ENCODE data around the gene WNT9B. TPM values are rescaled to one million over a fixed set of nuclear protein-coding genes. Genes with fewer than 3 reads are reported as not detected.

Gene WNT9B, protein sequence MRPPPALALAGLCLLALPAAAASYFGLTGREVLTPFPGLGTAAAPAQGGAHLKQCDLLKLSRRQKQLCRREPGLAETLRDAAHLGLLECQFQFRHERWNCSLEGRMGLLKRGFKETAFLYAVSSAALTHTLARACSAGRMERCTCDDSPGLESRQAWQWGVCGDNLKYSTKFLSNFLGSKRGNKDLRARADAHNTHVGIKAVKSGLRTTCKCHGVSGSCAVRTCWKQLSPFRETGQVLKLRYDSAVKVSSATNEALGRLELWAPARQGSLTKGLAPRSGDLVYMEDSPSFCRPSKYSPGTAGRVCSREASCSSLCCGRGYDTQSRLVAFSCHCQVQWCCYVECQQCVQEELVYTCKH
- not detected for total RNA-seq (2021; fragmentation: NEBNext Ultra II Directional; extraction: Animal tissue kit (Norgen Biotek cat#: 25700))
- long read RNA-seq = 0 reads

DNA sequence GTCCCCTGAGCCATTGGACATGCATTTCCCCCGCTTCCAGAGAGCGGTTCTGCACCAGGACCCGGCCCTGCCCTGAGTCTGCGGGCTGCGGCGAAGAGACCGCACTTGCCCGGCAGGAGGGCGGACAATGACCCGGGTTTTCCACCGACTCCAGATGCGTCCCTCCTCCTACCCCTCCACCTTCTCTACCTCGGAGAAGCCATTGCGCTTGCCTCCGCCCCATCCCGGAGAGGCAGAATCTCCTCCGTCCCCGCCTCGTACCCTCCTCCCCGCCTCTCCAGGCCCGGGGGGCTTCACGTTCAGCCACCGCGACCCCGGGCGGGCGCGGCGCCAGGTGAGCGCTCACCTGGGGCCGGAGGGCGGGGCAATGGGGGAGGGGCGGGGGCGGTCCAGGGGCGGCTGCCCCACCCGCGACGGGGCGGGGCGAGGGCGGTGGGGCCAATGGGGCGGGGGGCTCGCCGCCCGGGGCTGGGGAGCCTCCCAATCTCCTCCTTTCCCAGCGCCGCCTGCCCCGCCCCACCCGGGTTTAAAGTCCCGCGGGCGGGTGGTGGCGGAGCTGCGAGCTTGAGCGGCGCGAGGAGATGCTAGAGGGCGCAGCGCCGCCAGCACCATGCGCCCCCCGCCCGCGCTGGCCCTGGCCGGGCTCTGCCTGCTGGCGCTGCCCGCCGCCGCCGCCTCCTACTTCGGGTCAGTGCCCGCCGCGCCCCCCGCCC lies at the start of gene WNT9B:
Gene WNT9B, plus strand, starts transcription at position 555 of the 713 bp plus-strand sequence. Its CDS starts 56 bp downstream, at position 611.
- H3K36me3 Mint-ChIP-seq (ENCODE audit: low read depth) = no peaks in the 10 kb centered on the region
- no peak for DNase-seq
- no peaks in the 10 kb centered on the region for H3K9me3 Mint-ChIP-seq
- H3K27ac Mint-ChIP-seq = no peak within 1 kb of the TSS
- TF ChIP-seq, protein P1, sequence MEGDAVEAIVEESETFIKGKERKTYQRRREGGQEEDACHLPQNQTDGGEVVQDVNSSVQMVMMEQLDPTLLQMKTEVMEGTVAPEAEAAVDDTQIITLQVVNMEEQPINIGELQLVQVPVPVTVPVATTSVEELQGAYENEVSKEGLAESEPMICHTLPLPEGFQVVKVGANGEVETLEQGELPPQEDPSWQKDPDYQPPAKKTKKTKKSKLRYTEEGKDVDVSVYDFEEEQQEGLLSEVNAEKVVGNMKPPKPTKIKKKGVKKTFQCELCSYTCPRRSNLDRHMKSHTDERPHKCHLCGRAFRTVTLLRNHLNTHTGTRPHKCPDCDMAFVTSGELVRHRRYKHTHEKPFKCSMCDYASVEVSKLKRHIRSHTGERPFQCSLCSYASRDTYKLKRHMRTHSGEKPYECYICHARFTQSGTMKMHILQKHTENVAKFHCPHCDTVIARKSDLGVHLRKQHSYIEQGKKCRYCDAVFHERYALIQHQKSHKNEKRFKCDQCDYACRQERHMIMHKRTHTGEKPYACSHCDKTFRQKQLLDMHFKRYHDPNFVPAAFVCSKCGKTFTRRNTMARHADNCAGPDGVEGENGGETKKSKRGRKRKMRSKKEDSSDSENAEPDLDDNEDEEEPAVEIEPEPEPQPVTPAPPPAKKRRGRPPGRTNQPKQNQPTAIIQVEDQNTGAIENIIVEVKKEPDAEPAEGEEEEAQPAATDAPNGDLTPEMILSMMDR (IDR thresholded peaks at IDR 0.05) = no peak; the same call in 1 of the 2 replicates
- no peaks in the 10 kb centered on the region for H3K4me1 Mint-ChIP-seq (ENCODE audit: low read depth)
- H3K27me3 Mint-ChIP-seq (ENCODE audit: insufficient read depth) = peaks cover 44% of the 10 kb centered on the region
- H3K4me3 Mint-ChIP-seq = no peak within 1 kb of the TSS; the same call in 1 of the 2 replicates

DNA sequence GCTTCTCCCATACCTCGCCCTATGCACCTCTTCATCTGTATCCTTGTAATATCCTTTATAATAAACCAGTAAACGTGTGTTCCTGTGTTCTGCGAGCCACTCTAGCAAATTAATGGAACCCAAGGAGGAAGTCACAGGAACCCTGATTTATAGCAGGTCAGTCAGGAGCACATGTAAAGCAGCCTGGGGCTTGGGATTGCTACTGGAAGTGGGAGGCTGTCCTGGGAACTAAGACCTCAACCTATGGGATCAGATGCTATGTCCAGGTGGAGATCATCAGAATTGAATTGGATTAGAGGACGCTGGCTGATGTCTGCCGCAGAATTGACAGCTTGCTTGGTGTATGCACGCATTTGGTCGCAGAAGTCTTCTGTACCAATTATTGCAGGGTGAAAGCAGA lies 48.6 kb upstream of the WNT9B start:
- Mint-ChIP-seq H3K36me3 (ENCODE audit: low read depth) (no peaks in the 10 kb centered on the region; the same call in 1 of the 2 replicates), H3K27me3 (ENCODE audit: insufficient read depth) (peaks cover 23% of the 10 kb centered on the region), H3K4me1 (ENCODE audit: low read depth) (peaks cover 5% of the 10 kb centered on the region; the same call in 1 of the 2 replicates), H3K4me3 (no peak overlapping the region), H3K27ac (no peak overlapping the region), H3K9me3 (no peaks in the 10 kb centered on the region)
- no peak for DNase-seq
- TF ChIP-seq, protein P1 (IDR thresholded peaks at IDR 0.05) = no peak

DNA sequence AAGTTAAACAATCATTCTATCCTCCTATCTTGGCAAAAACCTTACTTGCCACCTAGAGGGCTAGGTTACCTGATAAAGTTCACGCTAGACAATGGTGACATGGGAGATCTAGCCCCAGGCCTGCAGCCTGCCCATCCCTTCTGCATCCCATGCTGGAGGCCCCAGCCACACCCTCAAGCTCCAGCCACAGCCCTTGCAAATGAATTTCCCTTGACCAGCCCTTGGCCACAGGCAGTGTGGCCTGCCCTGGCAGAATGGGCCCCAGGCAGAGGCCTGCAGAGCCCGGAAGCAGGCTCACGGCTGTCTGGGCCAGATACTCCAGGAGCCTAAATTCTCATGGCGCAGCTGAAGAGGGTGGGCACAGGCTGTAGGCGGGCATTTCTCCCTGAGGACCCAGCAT lies 47.8 kb upstream of the WNT9B start:
- H3K36me3 Mint-ChIP-seq (ENCODE audit: low read depth) = no peaks in the 10 kb centered on the region; the same call in 1 of the 2 replicates
- peaks cover 23% of the 10 kb centered on the region for H3K27me3 Mint-ChIP-seq (ENCODE audit: insufficient read depth)
- H3K4me3 Mint-ChIP-seq = no peak overlapping the region
- TF ChIP-seq, protein P1 (IDR thresholded peaks at IDR 0.05) = no peak
- peaks cover 5% of the 10 kb centered on the region; the same call in 1 of the 2 replicates for H3K4me1 Mint-ChIP-seq (ENCODE audit: low read depth)
- no peaks in the 10 kb centered on the region for H3K9me3 Mint-ChIP-seq
- no peak for DNase-seq
- no peak overlapping the region for H3K27ac Mint-ChIP-seq

DNA sequence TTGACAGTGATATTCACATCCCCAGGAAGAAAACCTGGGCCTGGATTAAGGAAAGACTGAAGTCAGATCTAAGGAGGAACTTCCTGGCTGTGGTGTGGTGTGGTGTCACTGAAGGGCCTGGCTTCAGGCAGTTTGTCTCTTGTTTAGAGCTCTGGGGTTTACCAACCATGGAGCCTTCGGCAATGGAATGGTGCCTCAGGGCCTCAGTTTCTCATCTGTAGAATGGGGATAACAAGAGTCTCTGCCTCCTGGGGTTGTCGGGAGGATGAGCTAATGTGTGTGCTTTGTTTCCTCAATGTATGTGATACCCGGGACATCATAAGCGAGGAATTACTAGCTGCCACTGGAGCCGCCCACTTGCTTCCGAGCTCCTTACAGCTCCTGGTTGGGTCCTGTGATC lies 45.6 kb upstream of the WNT9B start:
- Mint-ChIP-seq H3K27ac (no peak overlapping the region), H3K36me3 (ENCODE audit: low read depth) (no peaks in the 10 kb centered on the region; the same call in 1 of the 2 replicates), H3K9me3 (no peaks in the 10 kb centered on the region), H3K4me3 (no peak overlapping the region), H3K27me3 (ENCODE audit: insufficient read depth) (peaks cover 25% of the 10 kb centered on the region), H3K4me1 (ENCODE audit: low read depth) (peaks cover 6% of the 10 kb centered on the region)
- TF ChIP-seq, protein P1 (IDR thresholded peaks at IDR 0.05) = no peak
- DNase-seq = no peak

DNA sequence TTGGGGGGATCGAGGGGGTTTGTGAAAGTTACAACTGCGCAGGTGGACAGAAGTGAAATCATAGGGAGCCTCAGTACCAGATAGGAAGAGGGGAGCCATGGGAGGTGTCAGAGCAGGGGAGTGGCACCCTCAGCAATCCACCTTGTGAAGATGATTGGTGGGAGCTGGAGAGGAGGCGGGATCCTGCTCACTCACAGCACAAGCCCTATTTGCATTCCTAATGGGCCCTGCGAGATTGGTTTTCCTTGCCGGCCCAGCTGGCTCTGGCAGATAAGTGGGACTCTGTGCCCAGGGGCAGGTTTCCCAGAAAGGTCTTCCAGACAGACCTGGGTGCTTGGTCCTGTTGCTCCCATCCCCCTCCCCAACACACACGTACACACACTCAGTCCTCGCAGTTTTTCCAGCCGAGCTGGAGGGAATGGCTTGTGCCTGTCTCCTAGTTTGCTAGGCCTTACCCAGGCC lies 42.2 kb upstream of the WNT9B start:
- H3K36me3 Mint-ChIP-seq (ENCODE audit: low read depth) = no peaks in the 10 kb centered on the region; the same call in 1 of the 2 replicates
- no peak overlapping the region for H3K27ac Mint-ChIP-seq
- H3K27me3 Mint-ChIP-seq (ENCODE audit: insufficient read depth) = peaks cover 16% of the 10 kb centered on the region
- no peak for DNase-seq
- TF ChIP-seq, protein P1 (IDR thresholded peaks at IDR 0.05) = no peak
- H3K4me1 Mint-ChIP-seq (ENCODE audit: low read depth) = peaks cover 35% of the 10 kb centered on the region
- H3K4me3 Mint-ChIP-seq = no peak overlapping the region
- no peaks in the 10 kb centered on the region for H3K9me3 Mint-ChIP-seq

Measured in HFFc6 (cell line).